SK-N-SH treated with all-trans-retinoic acid at 6 μM for 48 hours (cell line): ENCODE data around the gene DNAH11.

ENCODE experiments used
- ATAC-seq: fragments of 200-7000 bp; cut with Tn5 transposase; 3 replicates; pipeline ENCODE4 v1.9.1; 2020; ENCODE audit warnings: mild to moderate bottlenecking, moderate library complexity
- BACH2 ChIP-seq: fragments of 250-450 bp; sonication (Bioruptor Pico); IDR thresholded peaks from 2 replicates; pipeline ENCODE4 v1.9.0; 2021; ENCODE audit warnings: mild to moderate bottlenecking, borderline replicate concordance
- CREB5 ChIP-seq: fragments of 250-450 bp; sonication (Bioruptor Pico); IDR thresholded peaks from 2 replicates; pipeline ENCODE4 v1.5.1; 2020; ENCODE audit warnings: low read depth, mild to moderate bottlenecking, moderate library complexity
- CSDC2 ChIP-seq: fragments of 250-450 bp; sonication (Bioruptor Pico); IDR thresholded peaks from 2 replicates; pipeline ENCODE4 v1.5.0; 2020; ENCODE audit warnings: mild to moderate bottlenecking, moderate library complexity
- CSRNP3 ChIP-seq: fragments of 250-450 bp; sonication (Bioruptor Pico); IDR thresholded peaks from 2 replicates; pipeline ENCODE4 v1.5.1; 2021; ENCODE audit warnings: mild to moderate bottlenecking, moderate library complexity
- ESRRG ChIP-seq: fragments of 250-450 bp; sonication (Bioruptor Pico); IDR thresholded peaks from 2 replicates; pipeline ENCODE4 v1.6.1; 2021; ENCODE audit warnings: mild to moderate bottlenecking
- ISL1 ChIP-seq: fragments of 250-450 bp; sonication (Bioruptor Pico); IDR thresholded peaks from 2 replicates; pipeline ENCODE4 v2.1.2; 2022; ENCODE audit warnings: mild to moderate bottlenecking, moderate library complexity
- OSR1 ChIP-seq: fragments of 250-450 bp; sonication (Bioruptor Pico); IDR thresholded peaks from 2 replicates; pipeline ENCODE4 v1.8.0; 2022; ENCODE audit warnings: moderate library complexity, mild to moderate bottlenecking, inconsistent platforms
- PATZ1 ChIP-seq: fragments of 250-450 bp; sonication (Bioruptor Pico); IDR thresholded peaks from 2 replicates; pipeline ENCODE4 v1.8.0; 2020; ENCODE audit warnings: mild to moderate bottlenecking, moderate library complexity, borderline replicate concordance
- POU6F1 ChIP-seq: fragments of 250-450 bp; sonication (Bioruptor Pico); IDR thresholded peaks from 2 replicates; pipeline ENCODE4 v1.8.0; 2021; ENCODE audit warnings: low read depth, mild to moderate bottlenecking, moderate library complexity, borderline replicate concordance
- PPARA ChIP-seq: fragments of 250-450 bp; sonication (Bioruptor Pico); IDR thresholded peaks from 2 replicates; pipeline ENCODE4 v1.5.0; 2020; ENCODE audit warnings: mild to moderate bottlenecking, borderline replicate concordance
- RARB ChIP-seq: fragments of 250-450 bp; sonication (Bioruptor Pico); IDR thresholded peaks from 2 replicates; pipeline ENCODE4 v1.8.0; 2021; ENCODE audit warnings: mild to moderate bottlenecking, moderate library complexity
- SNAI2 ChIP-seq: fragments of 250-450 bp; sonication (Bioruptor Pico); IDR thresholded peaks from 2 replicates; pipeline ENCODE4 v1.5.0; 2020; ENCODE audit warnings: mild to moderate bottlenecking, moderate library complexity
- TOX ChIP-seq: fragments of 250-450 bp; sonication (Bioruptor Pico); IDR thresholded peaks from 2 replicates; pipeline ENCODE4 v1.8.0; 2021; ENCODE audit warnings: mild to moderate bottlenecking, moderate library complexity, borderline replicate concordance
- TSHZ2 ChIP-seq: fragments of 250-450 bp; sonication (Bioruptor Pico); IDR thresholded peaks from 2 replicates; pipeline ENCODE4 v1.5.0; 2020; ENCODE audit warnings: mild to moderate bottlenecking, moderate library complexity
- ZC3H10 ChIP-seq: fragments of 250-450 bp; sonication (Bioruptor Pico); IDR thresholded peaks from 2 replicates; pipeline ENCODE4 v1.5.1; 2021; ENCODE audit warnings: mild to moderate bottlenecking, moderate library complexity
- ZFP3 ChIP-seq: fragments of 250-450 bp; sonication (Bioruptor Pico); IDR thresholded peaks from 2 replicates; pipeline ENCODE4 v1.5.0; 2020; ENCODE audit warnings: mild to moderate bottlenecking, moderate library complexity
- ZNF565 ChIP-seq: fragments of 450-650 bp; formaldehyde crosslinking; conservative IDR thresholded peaks from 2 replicates; pipeline ENCODE4 v1.5.0; 2020; ENCODE audit warnings: low read depth, mild to moderate bottlenecking, moderate library complexity

The DNAH11 gene

GRCh38 chr7:21948887-21949540 is 406.2 kb downstream of the DNAH11 start:
- ATAC-seq: no peak
- no peak for TF ChIP-seq ZC3H10
- TF ChIP-seq CREB5 (CRISPR knock-in tag): no peak
- TF ChIP-seq RARB (CRISPR knock-in tag): no peak
- TF ChIP-seq CSRNP3 (CRISPR knock-in tag): no peak
- TF ChIP-seq SNAI2: no peak
- no peak for TF ChIP-seq BACH2 (CRISPR knock-in tag)
- no peak for TF ChIP-seq ZFP3
- no peak for TF ChIP-seq ESRRG (CRISPR knock-in tag)
- TF ChIP-seq TSHZ2: no peak
- TF ChIP-seq ZNF565 (CRISPR knock-in tag): no peak
- no peak for TF ChIP-seq OSR1 (CRISPR knock-in tag)
- no peak for TF ChIP-seq ISL1 (CRISPR knock-in tag)
- no peak for TF ChIP-seq PATZ1 (CRISPR knock-in tag)
- no peak for TF ChIP-seq CSDC2 (CRISPR knock-in tag)
- TF ChIP-seq POU6F1: no peak
- TF ChIP-seq TOX: no peak
- no peak for TF ChIP-seq PPARA (CRISPR knock-in tag)
